HL-60/S4 (cell line): ENCODE data around the gene DLG2.

Experiments used
- in situ Hi-C: fragments of 300-500 bp; cut with MboI; formaldehyde crosslinking; loops from 2 replicates; pipeline ENCODE4 v1.14.3; 2022; ENCODE audit warnings: low sequenced_read_pairs

DLG2 gene

DNA sequence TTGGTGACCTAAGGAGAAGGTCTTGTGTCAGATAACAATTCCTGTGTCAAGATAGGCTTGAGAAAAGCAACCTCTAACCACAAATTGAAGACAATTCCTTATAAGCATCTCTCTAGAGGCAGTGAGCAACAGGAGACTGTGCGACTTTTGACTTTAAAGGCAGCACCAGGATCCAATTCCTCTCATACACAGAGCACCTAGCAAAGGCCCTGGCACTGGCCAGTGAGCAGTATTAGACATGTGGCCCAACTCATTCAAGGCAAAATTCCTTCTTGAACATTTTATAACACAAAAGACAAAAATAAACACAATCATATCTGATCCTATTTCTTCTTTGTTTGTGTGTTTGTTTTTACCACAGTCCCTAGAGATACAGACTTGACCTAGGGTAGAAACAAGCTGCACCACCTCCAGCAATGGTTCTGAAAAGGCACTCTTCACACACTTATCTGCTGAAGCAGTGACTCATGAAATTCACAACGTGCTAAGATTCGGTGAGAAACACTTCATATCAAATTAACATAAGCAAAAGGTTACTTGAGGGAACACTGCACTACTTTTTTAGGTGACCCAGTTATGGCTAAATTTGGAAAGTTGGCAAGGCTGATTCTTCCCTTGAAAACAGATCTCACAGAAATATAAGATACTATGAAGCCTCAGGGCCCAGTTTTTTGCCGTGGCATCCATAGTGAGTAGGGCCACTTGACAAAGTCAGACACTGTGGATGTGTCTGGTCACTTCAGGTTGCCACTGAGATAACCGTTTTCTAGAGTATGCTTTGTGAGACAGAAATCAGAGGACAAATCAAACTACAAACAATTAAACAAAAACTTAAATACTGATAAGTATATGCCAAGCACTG is 1018.9 kb downstream of the DLG2 start:
- in situ Hi-C loops = no loop called here

DNA sequence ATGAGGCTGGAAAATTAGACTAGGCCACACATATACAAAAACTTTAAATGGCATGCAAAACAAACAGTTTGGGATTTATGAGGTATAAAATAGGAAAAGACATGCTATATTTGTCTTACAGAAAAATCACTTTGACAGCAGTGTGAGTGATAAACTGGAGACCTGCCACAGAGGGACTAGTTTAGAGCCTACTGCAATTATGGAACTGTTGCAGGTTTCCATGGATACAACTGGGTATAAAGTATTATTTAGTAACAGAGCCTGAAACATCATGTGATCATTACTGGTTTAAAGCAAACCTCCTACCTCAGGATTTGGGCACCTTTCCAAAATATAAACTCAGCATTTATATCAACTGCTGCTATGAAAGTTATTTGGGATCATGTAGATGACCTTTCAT is 1032.5 kb downstream of the DLG2 start:
- in situ Hi-C loops = no loop called here

DNA sequence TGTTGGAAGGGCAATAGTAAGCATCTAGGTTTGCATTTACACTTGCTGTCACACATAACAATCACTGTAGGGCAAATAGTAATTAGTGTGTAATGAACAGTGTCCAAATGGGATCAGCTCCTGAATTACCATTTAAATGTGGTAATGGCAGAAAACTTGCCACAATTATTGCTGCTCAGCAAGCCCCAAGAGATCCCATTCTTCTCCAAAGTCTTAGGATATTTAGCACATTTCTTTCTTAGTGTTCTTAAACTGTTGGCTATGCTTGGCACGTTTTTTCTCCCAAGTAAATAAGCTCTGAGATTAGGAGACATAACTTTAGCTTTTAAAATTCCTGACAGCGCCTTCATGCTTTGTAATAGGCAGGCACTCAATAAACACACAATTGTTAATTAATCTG is 1037.0 kb downstream of the DLG2 start:
- in situ Hi-C loops = no loop called here

DNA sequence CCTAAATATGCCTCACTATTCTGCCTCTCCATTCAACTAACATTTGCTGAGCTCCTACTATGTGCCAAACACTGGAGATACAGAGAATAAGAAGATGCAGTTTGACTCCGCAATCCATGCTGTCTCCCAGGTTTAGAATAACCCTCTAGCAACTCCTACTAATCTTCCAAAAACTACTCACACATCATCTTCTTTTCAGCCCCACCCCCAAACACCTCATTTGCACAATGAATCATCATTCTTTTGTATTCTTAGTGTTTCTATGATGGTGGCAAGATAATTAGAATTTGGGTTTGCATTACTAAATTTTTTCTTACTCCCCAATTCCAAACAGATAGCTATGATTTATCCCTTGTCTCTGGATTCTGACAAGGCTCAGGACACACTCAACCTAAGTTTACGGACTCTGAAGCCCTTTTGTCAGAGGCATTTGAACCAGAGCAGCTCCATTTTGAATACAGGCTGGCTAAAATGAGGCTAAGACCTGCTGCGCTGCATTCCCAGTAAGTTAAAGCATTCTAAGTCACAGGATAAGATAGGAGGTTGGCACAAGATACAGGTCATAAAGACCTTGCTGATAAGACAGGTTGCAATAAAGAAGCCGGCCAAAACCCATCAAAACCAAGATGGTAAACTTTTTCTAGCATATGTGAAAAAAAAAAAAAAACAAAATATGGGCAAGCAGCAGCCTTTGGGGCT is 1038.9 kb downstream of the DLG2 start:
- in situ Hi-C loops = no loop called here

DNA sequence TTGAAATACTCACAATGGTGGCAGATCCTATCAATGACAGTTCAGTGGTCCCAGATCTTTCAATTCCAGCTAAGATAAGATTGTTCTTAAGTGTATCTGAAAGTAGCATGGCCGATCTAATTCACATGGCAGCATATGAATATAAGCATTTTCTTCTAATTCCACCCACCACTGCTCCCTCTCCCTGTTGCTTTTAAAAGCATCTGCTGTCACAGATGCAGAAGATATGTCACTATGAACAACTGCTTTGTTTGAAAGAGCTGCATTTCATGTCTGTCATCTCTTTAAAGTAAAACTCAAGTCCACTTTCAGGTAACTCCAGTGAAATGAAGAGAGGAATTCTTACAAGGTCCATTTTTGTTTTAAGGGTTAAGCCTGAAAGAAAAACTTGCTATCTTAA is 1044.0 kb downstream of the DLG2 start:
- in situ Hi-C loops = no loop called here

DNA sequence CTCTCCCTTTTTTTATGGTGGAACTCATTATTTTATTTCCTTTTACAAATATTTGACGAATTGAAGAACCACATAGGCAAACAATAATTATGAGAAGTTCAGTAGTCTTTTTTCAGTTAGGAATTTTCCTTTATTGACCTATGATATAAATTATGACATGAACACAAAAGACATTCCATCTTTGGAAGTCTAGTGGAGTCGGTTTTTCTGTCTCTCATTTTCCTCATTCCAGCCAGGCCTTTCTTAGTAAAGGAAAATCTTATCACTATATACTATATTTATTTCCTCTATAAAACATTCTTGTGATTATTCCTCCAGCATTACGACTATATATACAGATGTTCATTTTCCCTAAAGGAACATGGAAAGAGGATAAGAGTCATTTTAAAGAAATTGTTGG is 1046.1 kb downstream of the DLG2 start:
- in situ Hi-C loops = no loop called here

DNA sequence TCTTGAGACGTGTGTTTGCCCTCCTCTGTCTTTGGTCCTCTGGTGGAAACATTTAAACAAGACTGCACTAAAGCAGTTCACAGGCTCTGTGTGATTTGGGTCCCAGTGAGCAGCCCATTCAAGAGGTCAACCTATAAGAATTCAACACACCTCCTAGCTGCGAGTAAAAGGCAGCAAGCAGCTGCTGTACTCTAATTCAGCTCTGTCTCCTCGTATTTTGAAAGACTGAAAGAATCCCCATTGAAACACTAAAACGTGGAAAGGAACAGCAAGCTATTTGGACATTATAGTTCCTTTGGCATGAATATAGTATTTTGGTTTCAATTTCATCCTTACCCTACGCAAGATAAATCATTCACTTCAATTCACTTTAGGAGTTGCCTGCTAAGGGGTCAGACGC is 1046.7 kb downstream of the DLG2 start:
- in situ Hi-C loops = no loop called here

DNA sequence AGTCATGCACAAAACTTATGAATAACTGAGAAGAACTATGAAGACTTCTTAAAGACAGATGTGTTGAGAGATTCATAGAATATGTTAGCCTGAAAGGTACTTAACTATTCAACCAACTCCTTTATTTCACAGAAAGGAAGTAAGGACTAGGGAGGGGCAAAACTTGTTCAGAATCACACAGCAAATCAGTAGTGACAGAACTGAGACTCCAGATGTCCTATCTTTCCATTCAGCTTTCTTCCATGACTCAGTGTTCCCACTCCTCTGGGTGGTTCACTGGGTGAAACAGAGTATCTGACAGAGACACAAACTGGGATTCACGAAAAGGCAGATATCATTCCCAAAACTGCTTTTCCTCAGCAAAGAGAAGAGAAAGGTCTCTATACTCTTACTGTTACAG is 1053.3 kb downstream of the DLG2 start:
- in situ Hi-C loops = no loop called here

DNA sequence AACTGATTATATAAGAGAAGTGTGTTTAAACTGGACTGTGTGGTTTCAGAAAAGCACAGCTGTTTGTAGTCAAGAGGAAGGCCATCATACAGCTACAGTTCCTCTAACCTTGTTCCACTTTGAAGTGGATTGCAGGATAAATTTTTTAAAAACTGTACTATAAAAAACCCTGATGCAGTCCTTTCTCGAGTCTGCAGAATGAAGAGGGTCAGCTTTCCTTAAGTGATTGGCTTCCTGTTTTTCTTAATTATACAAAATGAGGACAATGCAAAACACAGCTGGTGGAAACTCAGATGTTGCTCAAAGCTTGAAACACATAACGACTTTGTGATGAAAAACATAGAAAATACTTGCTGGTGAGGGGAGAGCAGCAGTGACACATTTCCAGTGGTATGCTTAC is 1060.5 kb downstream of the DLG2 start:
- in situ Hi-C loops = no loop called here

DNA sequence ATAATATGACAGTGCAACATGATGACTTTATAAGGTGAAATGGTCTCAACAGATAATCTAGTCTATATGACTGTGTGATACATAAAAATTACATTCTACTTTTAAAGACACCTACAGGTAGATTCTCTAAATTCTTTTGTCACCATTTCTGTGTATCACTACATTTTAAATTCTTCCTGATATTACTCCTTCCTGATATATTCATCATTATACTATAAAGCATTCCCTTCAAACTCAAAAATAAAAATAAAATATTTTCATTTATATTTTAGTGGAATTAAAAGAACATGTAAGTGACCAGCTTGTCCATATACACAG is 1062.3 kb downstream of the DLG2 start:
- in situ Hi-C loops = no loop called here

DNA sequence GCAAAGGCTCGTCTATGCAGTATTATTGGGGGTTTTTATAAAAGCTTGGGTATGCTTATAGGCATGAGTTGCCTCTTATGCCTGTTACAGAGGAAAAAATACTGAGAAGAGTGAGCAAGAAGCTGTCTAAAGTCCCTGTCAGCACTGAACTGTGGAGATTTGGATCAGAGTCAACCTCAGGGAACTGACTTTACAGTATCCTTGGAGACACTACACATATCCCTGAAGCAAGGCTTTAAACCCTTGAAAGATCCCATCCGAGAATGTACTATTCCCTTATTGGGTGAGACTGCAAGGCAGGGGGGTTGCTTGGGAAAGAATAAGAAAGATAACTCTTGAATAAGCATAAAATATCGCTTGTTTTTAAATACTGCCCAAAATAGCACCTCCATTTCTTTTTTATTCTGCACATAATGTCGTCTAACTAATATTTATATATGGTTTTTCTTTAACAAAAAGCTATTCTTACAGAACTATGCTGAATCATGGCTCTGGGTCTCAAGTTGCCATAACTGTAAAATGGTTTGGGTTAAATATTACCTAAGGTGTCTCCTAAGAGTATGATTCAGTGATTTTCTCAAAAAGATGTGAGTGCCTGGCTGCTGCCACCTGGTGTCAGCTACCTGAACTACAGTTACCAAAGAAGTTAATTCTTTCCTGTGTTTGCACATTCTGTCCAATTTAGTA is 1062.8 kb downstream of the DLG2 start:
- in situ Hi-C loops = no loop called here

DNA sequence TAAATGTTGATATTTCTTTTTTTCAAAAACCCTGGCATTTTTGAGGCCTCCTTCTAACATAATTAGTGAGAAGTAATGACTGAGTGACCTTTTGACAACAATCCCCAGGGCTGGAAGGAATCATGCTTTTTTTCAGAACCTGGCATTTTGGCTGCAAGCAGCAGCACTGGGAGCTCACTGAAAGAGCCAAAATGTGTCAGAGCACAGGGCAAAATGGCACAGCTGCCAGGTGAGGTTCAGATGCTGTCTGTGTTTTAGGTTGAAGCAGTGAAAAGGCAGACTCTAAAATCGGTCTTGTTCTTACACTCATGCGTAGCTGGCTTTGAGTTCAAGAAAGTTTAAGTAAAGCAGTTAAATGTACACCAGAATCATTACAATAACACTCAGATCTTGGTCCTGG is 1063.8 kb downstream of the DLG2 start:
- in situ Hi-C loops = no loop called here

DNA sequence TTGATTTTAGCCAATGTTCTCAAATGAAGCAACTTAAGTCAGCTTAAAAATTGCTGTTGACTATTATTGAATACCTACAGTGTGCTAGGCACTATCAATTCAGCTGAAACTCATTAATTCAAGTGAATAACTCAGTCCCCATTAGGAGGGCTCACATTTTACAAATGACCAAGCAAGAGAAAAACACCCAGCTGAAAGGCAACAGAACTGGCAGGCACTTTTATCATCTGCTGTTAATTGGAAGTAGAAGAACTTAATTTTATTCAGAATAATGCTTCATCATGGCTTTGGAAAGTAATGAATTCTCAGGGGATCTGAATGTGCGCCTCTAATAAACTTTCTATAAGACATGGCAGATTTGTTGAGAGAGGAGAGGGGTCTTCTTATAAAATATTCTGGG is 1066.9 kb downstream of the DLG2 start:
- in situ Hi-C loops = no loop called here

DNA sequence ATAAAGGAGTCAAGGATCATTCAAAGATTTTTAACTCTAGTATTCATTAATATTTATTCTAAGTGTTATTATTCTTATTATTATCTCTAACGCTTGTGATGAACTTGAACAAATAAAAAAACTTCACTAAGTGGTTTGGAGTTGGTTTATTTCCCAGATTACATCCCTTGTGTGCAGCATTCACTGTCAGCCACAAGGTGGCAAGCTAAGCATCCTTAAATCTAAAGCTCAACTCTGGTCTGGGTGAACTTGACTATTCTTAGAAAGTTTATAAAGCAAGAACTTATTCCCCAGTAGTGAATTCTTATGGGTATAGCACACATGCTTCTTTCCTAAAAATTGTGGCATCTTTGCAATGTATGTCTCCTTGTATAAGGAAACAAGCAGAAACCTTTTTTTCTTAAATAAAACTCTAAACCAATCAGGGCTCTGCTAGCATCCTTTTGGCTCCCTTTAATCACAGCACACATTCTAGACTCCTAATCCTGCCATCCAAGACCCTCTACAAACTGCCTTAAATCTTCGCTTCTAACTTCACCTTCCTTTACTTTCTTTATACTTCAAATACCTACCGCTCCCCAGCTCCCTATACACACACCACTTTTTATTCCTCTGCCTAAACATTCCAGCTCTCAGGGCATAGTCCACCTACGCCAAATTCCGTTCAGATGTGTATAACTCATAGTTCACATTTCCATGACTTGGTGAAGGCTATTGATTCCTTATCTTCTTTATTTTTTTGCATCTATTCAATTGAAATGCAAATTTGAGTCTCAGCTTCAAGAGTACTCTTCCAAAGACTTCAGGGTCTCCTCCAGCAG is 1068.8 kb downstream of the DLG2 start:
- in situ Hi-C loops = no loop called here

DNA sequence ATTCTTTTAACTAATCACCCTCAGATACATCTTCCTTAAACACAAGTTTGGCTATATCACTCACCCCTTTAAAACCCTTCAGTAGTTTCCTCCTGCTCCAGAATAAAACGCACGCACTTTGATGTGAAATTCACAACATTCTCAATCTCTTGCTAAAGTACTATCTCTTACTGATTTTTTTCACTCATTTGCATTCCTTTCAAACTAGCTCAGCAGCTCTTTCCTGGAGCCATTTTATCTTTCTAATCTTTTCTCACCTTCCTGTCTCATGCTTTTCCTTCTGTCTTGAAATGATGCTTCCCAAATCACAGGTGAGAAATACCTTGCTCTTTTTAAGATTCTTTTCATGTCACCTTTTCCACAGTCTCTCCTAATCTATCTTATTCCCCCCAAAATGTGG is 1074.4 kb downstream of the DLG2 start:
- in situ Hi-C loops = no loop called here

DNA sequence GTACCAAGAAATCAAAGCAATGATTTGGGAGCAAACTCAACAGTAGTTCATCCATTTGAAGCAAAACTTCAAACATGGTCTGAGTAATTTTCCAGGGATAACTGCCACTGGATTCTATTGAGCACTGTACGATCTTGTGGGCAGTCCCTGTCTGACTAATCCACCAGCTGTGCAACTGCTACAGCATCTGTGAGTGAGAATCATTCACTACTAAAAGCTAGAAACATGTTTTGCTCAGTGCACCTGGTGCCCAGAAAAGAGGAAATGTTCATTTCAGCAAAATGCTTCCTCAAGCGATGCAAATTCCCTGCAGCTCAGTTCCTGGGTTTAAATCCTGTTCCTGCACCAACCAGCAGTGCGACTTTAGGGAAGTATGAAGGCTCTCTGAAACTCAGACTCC is 1077.9 kb downstream of the DLG2 start:
- in situ Hi-C loops = no loop called here

DNA sequence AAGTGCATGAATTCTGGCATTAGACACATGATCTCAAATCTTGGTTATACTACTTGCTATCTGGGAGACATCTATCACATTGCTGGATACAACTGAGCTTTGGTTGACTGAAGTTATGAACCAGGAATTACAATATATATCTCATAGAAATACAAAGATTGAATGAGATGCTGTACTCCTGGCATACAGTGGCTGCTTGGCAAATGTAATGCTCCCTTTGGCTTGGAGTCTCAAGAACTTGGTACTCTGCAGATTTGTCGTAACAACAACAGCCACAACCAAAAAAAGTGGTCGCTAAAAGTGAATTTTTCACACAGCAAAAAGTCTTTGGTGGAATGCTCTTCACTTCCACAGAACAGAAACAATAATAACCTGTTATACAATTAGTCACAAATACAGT is 1082.6 kb downstream of the DLG2 start:
- in situ Hi-C loops = no loop called here

DNA sequence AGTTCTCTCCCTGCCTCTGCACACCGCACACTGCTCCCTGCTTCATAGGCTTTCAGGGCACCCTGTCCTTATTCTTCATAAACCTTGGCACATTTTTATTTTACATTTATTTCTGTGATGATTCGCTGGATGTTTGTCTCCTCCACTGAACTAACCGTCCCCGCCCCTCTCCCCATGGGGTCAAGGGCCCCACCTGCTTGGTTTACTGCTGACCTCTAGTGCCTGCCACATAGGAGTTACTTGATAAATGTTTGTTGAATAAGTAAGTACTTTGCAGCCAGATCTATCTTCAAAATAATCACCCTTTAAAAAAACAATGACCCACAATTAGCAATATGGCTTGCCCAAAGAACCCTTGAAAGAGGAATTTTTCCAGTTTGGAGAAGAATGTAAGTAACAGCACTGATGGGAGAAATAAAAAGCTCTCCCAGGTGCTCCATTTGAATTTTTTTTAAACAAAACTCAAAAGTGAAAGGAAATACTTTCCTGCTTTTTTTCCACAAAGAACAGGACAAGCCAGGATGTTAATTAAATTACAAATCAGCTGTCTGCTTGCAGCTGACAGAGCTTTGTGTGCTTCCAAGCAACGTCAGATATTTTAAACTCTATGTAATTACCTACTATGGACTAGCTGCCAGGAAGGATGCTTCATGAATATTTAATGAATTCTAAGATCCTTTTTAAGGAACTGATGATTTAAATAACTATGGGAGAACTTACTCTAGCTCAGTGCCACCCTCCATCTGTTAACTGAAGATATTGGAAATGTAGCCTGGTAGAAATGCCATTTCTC is 1083.6 kb downstream of the DLG2 start:
- in situ Hi-C loops = no loop called here

DNA sequence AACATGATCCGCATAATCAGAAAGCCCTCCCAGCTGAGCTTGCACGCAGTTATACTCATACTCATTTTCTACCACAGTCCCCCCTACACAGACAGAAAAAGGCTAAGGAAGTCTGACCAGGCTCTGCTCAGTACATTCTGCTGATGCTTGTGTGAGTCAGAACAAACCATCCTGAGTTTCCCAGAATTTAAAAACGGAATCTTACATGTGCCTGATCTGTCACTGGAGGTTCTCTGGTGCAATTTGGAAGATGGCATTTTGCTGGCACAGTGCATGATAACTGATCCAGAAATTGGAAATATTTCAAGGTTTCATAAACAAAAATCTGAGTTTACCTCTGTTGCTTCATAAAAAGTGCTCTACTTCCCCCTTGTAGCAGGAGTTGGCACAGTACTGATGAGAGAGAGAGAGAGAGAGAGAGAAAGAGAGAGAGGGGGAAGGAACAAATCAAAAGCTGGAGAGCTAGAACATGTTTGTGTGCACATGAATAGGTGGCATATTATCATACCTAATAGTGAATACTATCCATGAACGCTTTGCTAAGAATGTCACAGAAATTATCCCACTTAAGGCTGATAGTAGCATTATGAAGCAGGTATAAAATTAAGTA is 1085.3 kb downstream of the DLG2 start:
- in situ Hi-C loops = no loop called here

DNA sequence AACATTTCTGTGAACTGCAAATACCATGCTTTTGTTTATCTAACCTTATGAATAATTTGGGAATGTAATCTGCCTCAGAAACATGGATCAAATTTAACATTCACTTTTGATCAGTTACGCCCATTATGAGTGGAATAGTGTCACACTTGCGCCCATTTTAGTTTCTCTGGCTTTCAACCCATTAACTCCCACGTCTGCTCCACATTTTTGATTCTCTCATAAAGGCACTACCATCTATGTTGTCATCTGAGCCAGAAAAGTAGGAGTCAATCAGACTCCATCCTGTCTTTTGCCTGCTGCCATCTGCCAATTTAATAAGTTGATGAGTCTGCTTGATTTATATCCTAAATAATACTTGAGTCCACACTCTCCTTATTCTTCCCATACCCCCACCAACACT is 1090.7 kb downstream of the DLG2 start:
- in situ Hi-C loops = no loop called here
